Fibroblast of the aortic adventitia (primary cell): ENCODE measurements around the gene DGAT2. TPM values are rescaled to one million over a fixed set of nuclear protein-coding genes. Genes with fewer than 3 reads are reported as not detected.

Experiments
- DNase-seq: peaks from one replicate; pipeline ENCODE4 v3.0.0-alpha.2; 2010; ENCODE audit warnings: low read depth
- H3K4me3 ChIP-seq: 2 replicates; pipeline ENCODE4 v1.5.1; 2011; ENCODE audit warnings: low read depth, mild to moderate bottlenecking, control low read depth, low read length, moderate library complexity
- CTCF ChIP-seq: IDR thresholded peaks from 2 replicates; pipeline ENCODE4 v1.5.1; 2011; ENCODE audit warnings: mild to moderate bottlenecking, low read length, control low read depth, inconsistent platforms; ENCODE audit not compliant: insufficient read depth
- total RNA-seq: library from RNA; depleted of rRNA; stranded (reverse); fragments of >200 nt; gene quantifications from 2 replicates; pipeline ENCODE4 v1.2.3, GENCODE V29; 2012; ENCODE audit warnings: low replicate concordance

Gene DGAT2
- total RNA-seq = 0.16 and 13.4 TPM in 2 replicates

DNA sequence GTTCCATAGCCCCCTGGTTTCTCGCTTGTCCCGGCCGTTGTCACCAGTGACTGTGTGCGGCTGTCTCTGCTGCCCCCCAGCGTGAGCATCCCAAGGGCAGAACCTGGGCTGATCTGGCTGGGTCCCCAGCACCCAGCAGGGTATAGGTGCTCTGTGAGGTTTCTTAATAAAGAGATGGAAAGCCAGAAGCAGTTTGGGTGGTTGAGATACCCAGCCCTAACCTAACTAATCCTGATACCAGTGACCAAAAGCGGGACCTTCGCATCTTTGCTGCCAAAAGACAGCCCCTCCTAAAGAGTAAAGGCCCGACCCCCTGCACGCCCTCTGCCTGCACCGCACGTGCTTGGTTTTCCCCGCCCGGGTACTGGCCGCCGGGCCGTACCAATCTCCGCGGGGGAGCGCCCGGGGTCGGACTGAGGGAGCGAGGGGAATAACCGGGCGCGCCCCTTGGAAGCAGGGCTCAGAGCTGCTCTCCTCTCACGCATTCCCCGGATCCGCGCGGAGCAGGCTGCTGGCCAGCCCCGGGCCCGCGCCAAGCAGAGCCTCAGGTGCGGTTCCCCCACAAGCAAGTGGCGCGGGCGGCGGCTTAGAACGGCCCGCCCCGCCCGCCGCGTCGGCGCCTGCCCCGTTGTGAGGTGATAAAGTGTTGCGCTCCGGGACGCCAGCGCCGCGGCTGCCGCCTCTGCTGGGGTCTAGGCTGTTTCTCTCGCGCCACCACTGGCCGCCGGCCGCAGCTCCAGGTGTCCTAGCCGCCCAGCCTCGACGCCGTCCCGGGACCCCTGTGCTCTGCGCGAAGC, at the start of gene DGAT2:
DGAT2 (plus strand) TSS at position 667 of the 797 bp plus-strand sequence. CDS start 214 bp downstream, outside the sequence.
- no peak for TF ChIP-seq CTCF
- DNase-seq = peak; percentile 62
- peak within 1 kb of the TSS; percentile 65 for H3K4me3 ChIP-seq

GRCh38 chr11:75719340-75720239, 49.0 kb upstream of the DGAT2 start:
- no peak for DNase-seq
- H3K4me3 ChIP-seq = no peak overlapping the region
- TF ChIP-seq CTCF = no peak

DNA sequence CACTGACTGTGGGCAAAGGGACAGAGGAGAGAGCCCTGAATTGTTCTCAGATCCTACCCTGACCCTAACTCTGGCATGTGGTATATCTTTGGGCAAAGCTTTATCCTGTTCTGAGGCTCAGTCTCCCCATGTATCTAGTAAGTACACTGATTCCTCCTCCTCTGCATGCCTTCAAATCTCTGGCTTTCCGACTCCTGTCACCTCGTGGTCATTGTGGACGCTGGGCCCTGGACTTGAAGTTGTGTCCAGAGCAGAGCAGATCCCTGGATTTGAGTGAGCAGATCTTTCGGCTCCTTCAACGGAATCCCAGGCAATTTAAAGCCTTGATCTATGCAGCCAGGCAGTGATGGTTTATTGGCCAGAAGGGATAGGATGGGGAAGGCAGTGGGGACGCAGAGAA, 47.9 kb upstream of the DGAT2 start:
- H3K4me3 ChIP-seq = no peak overlapping the region
- no peak for TF ChIP-seq CTCF
- no peak for DNase-seq

DNA sequence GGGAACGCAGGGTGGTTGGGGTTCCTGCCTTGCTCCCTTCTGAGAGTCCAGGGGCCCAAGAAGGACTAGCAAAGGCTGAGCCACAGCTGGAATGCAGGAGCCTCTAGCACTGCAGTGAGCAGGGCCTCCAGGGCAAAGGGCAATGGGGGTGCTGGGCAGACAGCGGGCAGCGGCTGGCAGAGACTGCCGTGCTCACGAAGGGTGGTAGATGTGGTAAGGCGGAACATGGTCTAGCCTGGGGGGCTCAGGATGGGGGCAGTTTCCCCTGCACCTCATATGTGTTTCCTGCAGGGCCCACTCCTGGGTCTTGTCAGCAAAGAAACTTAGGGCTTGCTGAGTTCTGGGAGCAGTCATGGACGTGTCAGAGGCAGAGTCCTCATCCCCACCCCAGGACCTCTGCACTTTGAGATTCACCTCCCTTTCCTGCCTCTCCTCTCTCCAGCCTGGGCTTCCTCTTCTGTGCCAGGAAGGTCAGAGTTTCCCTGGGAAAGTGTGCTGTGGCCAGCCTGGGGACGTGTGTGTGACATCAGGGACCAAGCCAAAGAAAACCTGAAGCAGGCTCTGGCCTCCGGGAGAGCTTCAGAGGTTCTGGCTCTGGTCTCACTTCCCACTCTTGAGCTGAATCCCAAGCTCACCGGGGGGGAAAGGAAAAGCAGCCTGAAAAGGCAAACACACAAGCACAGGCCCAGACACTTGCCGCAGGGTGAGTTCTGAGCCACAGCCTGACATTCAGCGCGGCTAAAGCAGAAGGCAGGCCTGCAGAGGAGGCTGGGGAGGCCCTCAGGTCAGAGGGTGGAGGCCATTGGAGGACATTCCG, 46.5 kb upstream of the DGAT2 start:
- no peak for DNase-seq
- TF ChIP-seq CTCF = no peak
- no peak overlapping the region for H3K4me3 ChIP-seq

- no peak for TF ChIP-seq CTCF
- no peak overlapping the region for H3K4me3 ChIP-seq
- no peak for DNase-seq
Measured at GRCh38 chr11:75722669-75723042, 45.9 kb upstream of the DGAT2 start.

- no peak for TF ChIP-seq CTCF
- DNase-seq = no peak
- H3K4me3 ChIP-seq = no peak overlapping the region
Measured at GRCh38 chr11:75725547-75726320, 42.8 kb upstream of the DGAT2 start.
